ENCODE results near the gene SHFL. TPM values are rescaled to one million over a fixed set of nuclear protein-coding genes. Genes with fewer than 3 reads are reported as not detected.
A peak's percentile ranks its signal among the peaks of the same experiment; 100 is the strongest.

The SHFL gene
- polyA plus RNA-seq, 1 donor from 2014 or later: 1.2 TPM

- Histone ChIP-seq H3K27ac (ENCODE audit: low read length) (no peak overlapping the region), H3K4me2 (ENCODE audit: low read length) (peak overlapping the region; percentile 78), H3K9me3 (ENCODE audit: low read length) (no peaks in the 10 kb centered on the region), H3K9me2 (ENCODE audit: insufficient read depth, low read length) (no peaks in the 10 kb centered on the region), H3K27me3 (ENCODE audit: insufficient read depth, low read depth, low read length) (no peaks in the 10 kb centered on the region), H3K4me3 (ENCODE audit: low read length) (peak overlapping the region; percentile 96), H3K9ac (ENCODE audit: low read length) (peak overlapping the region; percentile 67), H4K20me1 (ENCODE audit: insufficient read depth) (no peaks in the 10 kb centered on the region), H3K79me2 (replicated peaks; ENCODE audit: insufficient read depth, low read length) (peaks cover 8% of the 10 kb centered on the region), H3F3A (ENCODE audit: insufficient read depth, low read length, poor library complexity, severe bottlenecking) (no peaks in the 10 kb centered on the region), H3K36me3 (ENCODE audit: insufficient read depth, low read length) (peaks cover 8% of the 10 kb centered on the region), H2AFZ (ENCODE audit: low read depth, low read length) (no peak overlapping the region)
- TF ChIP-seq MXI1 (conservative IDR thresholded peaks at IDR 0.05; ENCODE audit: poor library complexity, severe bottlenecking) (no peak), REST (IDR thresholded peaks at IDR 0.05; ENCODE audit: borderline replicate concordance) (no peak)
Observed at GRCh38 chr19:10118960-10119359, 32.8 kb downstream of the SHFL start.

- H4K20me1 ChIP-seq (ENCODE audit: insufficient read depth): no peaks in the 10 kb centered on the region
- no peaks in the 10 kb centered on the region for H3K9me2 ChIP-seq (ENCODE audit: insufficient read depth, low read length)
- H3K9ac ChIP-seq (ENCODE audit: low read length): no peak overlapping the region
- TF ChIP-seq RAD21 (conservative IDR thresholded peaks at IDR 0.05) (no peak), CTCF (IDR thresholded peaks at IDR 0.05; ENCODE audit: poor library complexity, severe bottlenecking) (no peak), EZH2 (IDR thresholded peaks at IDR 0.05; ENCODE audit: borderline replicate concordance, insufficient read depth, low read length, poor library complexity, severe bottlenecking) (no peak), POLR2AphosphoS5 (IDR thresholded peaks at IDR 0.05) (no peak), MXI1 (conservative IDR thresholded peaks at IDR 0.05; ENCODE audit: poor library complexity, severe bottlenecking) (no peak), TAF1 (IDR thresholded peaks at IDR 0.05; ENCODE audit: low read depth) (no peak), SMC3 (conservative IDR thresholded peaks at IDR 0.05; ENCODE audit: poor library complexity) (no peak), EP300 (conservative IDR thresholded peaks at IDR 0.05; ENCODE audit: poor library complexity, severe bottlenecking) (no peak), REST (IDR thresholded peaks at IDR 0.05; ENCODE audit: borderline replicate concordance) (no peak)
- no peak overlapping the region for H3K4me3 ChIP-seq (ENCODE audit: low read length)
- no peak overlapping the region for H3K4me2 ChIP-seq (ENCODE audit: low read length)
- peaks cover 8% of the 10 kb centered on the region for H3K79me2 ChIP-seq (replicated peaks; ENCODE audit: insufficient read depth, low read length)
- H3K9me3 ChIP-seq (ENCODE audit: low read length): no peaks in the 10 kb centered on the region
- no peaks in the 10 kb centered on the region for H3K27me3 ChIP-seq (ENCODE audit: insufficient read depth, low read depth, low read length)
- H2AFZ ChIP-seq (ENCODE audit: low read depth, low read length): no peak overlapping the region
- no peak overlapping the region for H3K27ac ChIP-seq (ENCODE audit: low read length)
- H3F3A ChIP-seq (ENCODE audit: insufficient read depth, low read length, poor library complexity, severe bottlenecking): no peaks in the 10 kb centered on the region
- peaks cover 8% of the 10 kb centered on the region for H3K36me3 ChIP-seq (ENCODE audit: insufficient read depth, low read length)
Observed at GRCh38 chr19:10120538-10121189, 34.5 kb downstream of the SHFL start.

Data from neural cell (in vitro differentiated cells).